PC-3 (cell line): ENCODE results near the gene ACADS. TPM values are rescaled to one million over a fixed set of nuclear protein-coding genes. Genes with fewer than 3 reads are reported as not detected.

Experiments used
- ATAC-seq: fragments of 200-7000 bp; cut with Tn5 transposase; 2 replicates; pipeline ENCODE4 v1.9.1; 2020; ENCODE audit warnings: mild to moderate bottlenecking, moderate library complexity
- BruUV-seq: library from RNA; stranded (reverse); fragments of 400-500 nt; replicated peaks from 2 replicates; lab custom pipeline; 2021; lab: Mats Ljungman, UMichigan
- CTCF ChIA-PET: fragments of 300-600 bp; sonication (Branson Sonifier 250); formaldehyde crosslinking; loops from one replicate; lab custom pipeline; 2022; ENCODE audit warnings: antibody characterized with exemption; lab: Charles Lee
- POLR2A ChIA-PET: fragments of 300-600 bp; sonication (Branson Sonifier 250); formaldehyde crosslinking; loops from one replicate; lab custom pipeline; 2022; ENCODE audit warnings: antibody characterized with exemption; ENCODE audit not compliant: unreplicated experiment; lab: Charles Lee
- DNase-seq: peaks from one replicate; pipeline ENCODE4 v3.0.0-alpha.2; 2015
- H2AFZ ChIP-seq: fragments of 300-600 bp; sonication (generic); 2 replicates; pipeline ENCODE4 v1.6.0; 2016; ENCODE audit warnings: antibody characterized with exemption, low read length
- H3F3A ChIP-seq: fragments of 300-600 bp; sonication (generic); one replicate; pipeline ENCODE4 v1.6.0; 2017; ENCODE audit warnings: antibody characterized with exemption, low read length, control low read depth, mild to moderate bottlenecking; ENCODE audit not compliant: unreplicated experiment
- H3K27ac ChIP-seq: fragments of 300-600 bp; sonication (generic); 2 replicates; pipeline ENCODE4 v1.5.1; 2016; ENCODE audit warnings: mild to moderate bottlenecking, low read length
- H3K27me3 ChIP-seq: fragments of 300-600 bp; sonication (generic); 2 replicates; pipeline ENCODE4 v1.6.1; 2016; ENCODE audit warnings: low read length, mixed read lengths
- H3K36me3 ChIP-seq: fragments of 300-600 bp; sonication (generic); 2 replicates; pipeline ENCODE4 v1.6.1; 2016; ENCODE audit warnings: low read depth, mixed run types, low read length, mixed read lengths
- H3K4me1 ChIP-seq: fragments of 300-600 bp; sonication (generic); 2 replicates; pipeline ENCODE4 v1.5.1; 2016; ENCODE audit warnings: low read length; ENCODE audit not compliant: insufficient read depth
- H3K4me2 ChIP-seq: fragments of 300-600 bp; sonication (generic); 2 replicates; pipeline ENCODE4 v1.6.0; 2016; ENCODE audit warnings: low read length
- H3K4me3 ChIP-seq: fragments of 300-600 bp; sonication (generic); 2 replicates; pipeline ENCODE4 v1.5.1; 2016; ENCODE audit warnings: mild to moderate bottlenecking, low read length, mixed read lengths
- H3K79me2 ChIP-seq: fragments of 300-600 bp; sonication (generic); 2 replicates; pipeline ENCODE4 v1.6.1; 2017; ENCODE audit warnings: low read length, mixed read lengths
- H3K9ac ChIP-seq: fragments of 300-600 bp; sonication (generic); 2 replicates; pipeline ENCODE4 v1.6.0; 2016; ENCODE audit warnings: mild to moderate bottlenecking, low read length
- H3K9me2 ChIP-seq: fragments of 300-600 bp; sonication (generic); replicated peaks from 2 replicates; pipeline ENCODE4 v1.6.1; 2016; ENCODE audit warnings: mixed run types, low read length, mixed read lengths
- H3K9me3 ChIP-seq: fragments of 300-600 bp; sonication (generic); 2 replicates; pipeline ENCODE4 v1.6.1; 2016; ENCODE audit warnings: low read length, mixed read lengths
- H4K20me1 ChIP-seq: fragments of 300-600 bp; sonication (generic); 2 replicates; pipeline ENCODE4 v1.6.1; 2016; ENCODE audit warnings: low read length, mixed read lengths
- CTCF ChIP-seq: fragments of 300-600 bp; sonication (generic); conservative IDR thresholded peaks from 2 replicates; pipeline ENCODE4 v1.5.1; 2017; ENCODE audit warnings: antibody characterized with exemption, low read depth, mild to moderate bottlenecking, low read length
- EZH2 ChIP-seq: fragments of 300-600 bp; sonication (generic); IDR thresholded peaks from one replicate; pipeline ENCODE4 v1.6.1; 2017; ENCODE audit warnings: antibody characterized with exemption, mild to moderate bottlenecking, low read length; ENCODE audit not compliant: unreplicated experiment
- EZH2phosphoT487 ChIP-seq: fragments of 300-600 bp; sonication (generic); IDR thresholded peaks from 2 replicates; pipeline ENCODE4 v1.6.1; 2018; ENCODE audit warnings: mild to moderate bottlenecking, antibody characterized with exemption, low read length, borderline replicate concordance
- intact Hi-C: fragments of 100-400 bp; cut with micrococcal nuclease; formaldehyde crosslinking; loops from 2 replicates; pipeline ENCODE4 v1.9.0; 2023
- total RNA-seq: library from RNA; depleted of rRNA; stranded (reverse); fragments of >200 nt; gene quantifications from 2 replicates; pipeline ENCODE4 v1.2.3, GENCODE V29; 2014

ACADS gene
- total RNA-seq, 1 experiment from 2014 or later: 19.6 TPM

GRCh38 chr12:120733574-120733973 is 7.9 kb downstream of the ACADS start:
- H3K9me2 ChIP-seq: no peaks in the 10 kb centered on the region
- no peaks in the 10 kb centered on the region for H3K4me1 ChIP-seq
- H3F3A ChIP-seq: no peaks in the 10 kb centered on the region
- H3K27me3 ChIP-seq: no peaks in the 10 kb centered on the region
- ChIA-PET CTCF (no interaction called here), POLR2A (no interaction called here)
- ATAC-seq (no peak), DNase-seq (no peak)
- H3K4me3 ChIP-seq: no peak overlapping the region
- no peak overlapping the region for H3K9ac ChIP-seq
- no peak for TF ChIP-seq CTCF
- TF ChIP-seq EZH2phosphoT487: no peak
- no peak for TF ChIP-seq EZH2
- H3K27ac ChIP-seq: no peak overlapping the region
- no peaks in the 10 kb centered on the region for H3K79me2 ChIP-seq
- no peak overlapping the region for H3K4me2 ChIP-seq
- H3K9me3 ChIP-seq: no peaks in the 10 kb centered on the region
- no peaks in the 10 kb centered on the region for H3K36me3 ChIP-seq
- H4K20me1 ChIP-seq: no peaks in the 10 kb centered on the region
- no TSS peak for BruUV-seq
- no peak overlapping the region for H2AFZ ChIP-seq
- intact Hi-C loops: no loop called here

GRCh38 chr12:120734210-120734609 is 8.6 kb downstream of the ACADS start:
- H2AFZ ChIP-seq: no peak overlapping the region
- no peak overlapping the region for H3K4me2 ChIP-seq
- TF ChIP-seq EZH2 (no peak), CTCF (no peak), EZH2phosphoT487 (no peak)
- no peaks in the 10 kb centered on the region for H3K36me3 ChIP-seq
- POLR2A ChIA-PET: no interaction called here
- no peaks in the 10 kb centered on the region for H3K9me3 ChIP-seq
- ATAC-seq (no peak), DNase-seq (no peak)
- no peaks in the 10 kb centered on the region for H4K20me1 ChIP-seq
- no peak overlapping the region for H3K4me3 ChIP-seq
- H3K27ac ChIP-seq: no peak overlapping the region
- H3K4me1 ChIP-seq: no peaks in the 10 kb centered on the region
- BruUV-seq: no TSS peak
- no peak overlapping the region for H3K9ac ChIP-seq
- intact Hi-C loops: no loop called here
- no peaks in the 10 kb centered on the region for H3K79me2 ChIP-seq
- no peaks in the 10 kb centered on the region for H3F3A ChIP-seq
- H3K27me3 ChIP-seq: no peaks in the 10 kb centered on the region
- H3K9me2 ChIP-seq: no peaks in the 10 kb centered on the region
- CTCF ChIA-PET: no interaction called here

- BruUV-seq: no TSS peak
- CTCF ChIA-PET: interaction anchor here (0.7 kb wide), 1 partner anchor 1102 kb away, joined by 5 read pairs; no protein-coding TSS in a partner anchor
- Histone ChIP-seq H3K9me2 (no peaks in the 10 kb centered on the region), H3K4me2 (no peak overlapping the region), H4K20me1 (no peaks in the 10 kb centered on the region), H3F3A (no peaks in the 10 kb centered on the region), H3K27me3 (no peaks in the 10 kb centered on the region), H3K4me3 (no peak overlapping the region), H3K4me1 (no peaks in the 10 kb centered on the region), H3K9me3 (no peaks in the 10 kb centered on the region), H2AFZ (no peak overlapping the region), H3K9ac (no peak overlapping the region), H3K36me3 (no peaks in the 10 kb centered on the region), H3K27ac (no peak overlapping the region), H3K79me2 (no peaks in the 10 kb centered on the region)
- intact Hi-C loops: no loop called here
- ATAC-seq (no peak), DNase-seq (no peak)
- TF ChIP-seq EZH2phosphoT487: no peak
- no peak for TF ChIP-seq EZH2
- TF ChIP-seq CTCF: no peak
- POLR2A ChIA-PET: no interaction called here
These were observed 9.6 kb downstream of the ACADS start for GRCh38 chr12:120735181-120735580.
